ENCODE measurements around the gene SLCO2B1.

GRCh38 chr11:75112200-75112599, 38.7 kb upstream of the SLCO2B1 start:
- TF ChIP-seq CTCF (IDR thresholded peaks at IDR 0.05) = no peak
- TF ChIP-seq POLR2A (IDR thresholded peaks at IDR 0.05) = no peak
- TF ChIP-seq EP300 (IDR thresholded peaks at IDR 0.05) = no peak

Data from upper lobe of left lung (tissue), 4 donors.